Neural cell (in vitro differentiated cells): ENCODE data around the gene TRAF2. TPM values are rescaled to one million over a fixed set of nuclear protein-coding genes. Genes with fewer than 3 reads are reported as not detected.

Experiments
- H2AFZ ChIP-seq: fragments of 200-600, 300-800 bp; sonication (generic), shearing (Covaris generic); 2 replicates; pipeline ENCODE4 v1.6.0; 2014; ENCODE audit warnings: low read depth, mild to moderate bottlenecking, antibody characterized with exemption, low read length, moderate library complexity
- H3F3A ChIP-seq: fragments of 200-600 bp; shearing (Covaris generic); 2 replicates; pipeline ENCODE4 v1.6.1; 2016; ENCODE audit warnings: mild to moderate bottlenecking, moderate library complexity, mixed read lengths, antibody characterized with exemption, low read length; ENCODE audit not compliant: insufficient read depth, poor library complexity, severe bottlenecking
- H3K27ac ChIP-seq: fragments of 200-600, 300-800 bp; sonication (generic), shearing (Covaris generic); 2 replicates; pipeline ENCODE4 v1.5.1; 2014; ENCODE audit warnings: mild to moderate bottlenecking, low read length, moderate library complexity
- H3K27me3 ChIP-seq: fragments of 300-800, 200-600 bp; sonication (generic), shearing (Covaris generic); 2 replicates; pipeline ENCODE4 v1.6.0; 2014; ENCODE audit warnings: mild to moderate bottlenecking, low read depth, low read length, moderate library complexity; ENCODE audit not compliant: insufficient read depth
- H3K36me3 ChIP-seq: fragments of 300-800, 200-600 bp; sonication (generic), shearing (Covaris generic); 2 replicates; pipeline ENCODE4 v1.5.1; 2014; ENCODE audit warnings: mild to moderate bottlenecking, antibody characterized with exemption, low read length, moderate library complexity; ENCODE audit not compliant: insufficient read depth
- H3K4me2 ChIP-seq: fragments of 300-800, 200-600 bp; sonication (generic), shearing (Covaris generic); 2 replicates; pipeline ENCODE4 v1.6.0; 2014; ENCODE audit warnings: mild to moderate bottlenecking, low read length
- H3K4me3 ChIP-seq: fragments of 300-800, 200-600 bp; sonication (generic), shearing (Covaris generic); 2 replicates; pipeline ENCODE4 v1.5.1; 2014; ENCODE audit warnings: mild to moderate bottlenecking, low read length, moderate library complexity
- H3K79me2 ChIP-seq: fragments of 200-600 bp; shearing (Covaris generic); replicated peaks from 2 replicates; pipeline ENCODE4 v1.6.0; 2014; ENCODE audit warnings: mild to moderate bottlenecking, low read length, moderate library complexity; ENCODE audit not compliant: insufficient read depth
- H3K9ac ChIP-seq: fragments of 300-800, 200-600 bp; sonication (generic), shearing (Covaris generic); 2 replicates; pipeline ENCODE4 v1.6.1; 2016; ENCODE audit warnings: mild to moderate bottlenecking, low read length, mixed read lengths
- H3K9me2 ChIP-seq: fragments of 200-600 bp; shearing (Covaris generic); 2 replicates; pipeline ENCODE4 v1.6.1; 2016; ENCODE audit warnings: mild to moderate bottlenecking, low read length, mixed read lengths; ENCODE audit not compliant: insufficient read depth
- H3K9me3 ChIP-seq: fragments of 200-600, 300-800 bp; sonication (generic), shearing (Covaris generic); 2 replicates; pipeline ENCODE4 v1.6.1; 2016; ENCODE audit warnings: mild to moderate bottlenecking, mixed run types, low read length, moderate library complexity, mixed read lengths
- H4K20me1 ChIP-seq: fragments of 200-600 bp; shearing (Covaris generic); 2 replicates; pipeline ENCODE4 v1.6.1; 2016; ENCODE audit warnings: mild to moderate bottlenecking, mixed run types; ENCODE audit not compliant: insufficient read depth
- EP300 ChIP-seq: fragments of 450-650 bp; conservative IDR thresholded peaks from 2 replicates; pipeline ENCODE4 v1.6.1; 2014; ENCODE audit warnings: antibody characterized with exemption, mild to moderate bottlenecking, moderate library complexity; ENCODE audit not compliant: poor library complexity, severe bottlenecking
- EZH2 ChIP-seq: fragments of 200-600, 300-800 bp; shearing (Covaris generic), sonication (generic); IDR thresholded peaks from 2 replicates; pipeline ENCODE4 v1.6.1; 2014; ENCODE audit warnings: antibody characterized with exemption, low read length, borderline replicate concordance, mild to moderate bottlenecking; ENCODE audit not compliant: insufficient read depth, poor library complexity, severe bottlenecking
- MXI1 ChIP-seq: fragments of 450-650 bp; conservative IDR thresholded peaks from 2 replicates; pipeline ENCODE4 v1.6.1; 2014; ENCODE audit warnings: antibody characterized with exemption, mild to moderate bottlenecking; ENCODE audit not compliant: poor library complexity, severe bottlenecking
- POLR2AphosphoS5 ChIP-seq: IDR thresholded peaks from 2 replicates; pipeline ENCODE4 v1.6.1; 2012
- SMC3 ChIP-seq: fragments of 450-650 bp; conservative IDR thresholded peaks from 2 replicates; pipeline ENCODE4 v1.6.1; 2014; ENCODE audit warnings: antibody characterized with exemption, mild to moderate bottlenecking, moderate library complexity; ENCODE audit not compliant: poor library complexity
- TAF1 ChIP-seq: IDR thresholded peaks from 2 replicates; pipeline ENCODE4 v1.6.1; 2012; ENCODE audit warnings: low read depth
- polyA plus RNA-seq: library from polyadenylated mRNA; depleted of rRNA; stranded (reverse); fragments of >200 nt; gene quantifications from 2 replicates; pipeline ENCODE4 v1.2.3, GENCODE V29; 2014
- TF ChIP-seq, protein P1 (sequence below): fragments of 450-650 bp; IDR thresholded peaks from 2 replicates; pipeline ENCODE4 v1.5.1; 2014; ENCODE audit warnings: antibody characterized with exemption, mild to moderate bottlenecking, moderate library complexity; ENCODE audit not compliant: poor library complexity, severe bottlenecking
- TF ChIP-seq, protein P2 (sequence below): IDR thresholded peaks from 2 replicates; pipeline ENCODE4 v1.6.1; 2012; ENCODE audit warnings: borderline replicate concordance

TRAF2 gene
- polyA plus RNA-seq, 1 donor from 2014 or later, result 14.6 TPM

DNA sequence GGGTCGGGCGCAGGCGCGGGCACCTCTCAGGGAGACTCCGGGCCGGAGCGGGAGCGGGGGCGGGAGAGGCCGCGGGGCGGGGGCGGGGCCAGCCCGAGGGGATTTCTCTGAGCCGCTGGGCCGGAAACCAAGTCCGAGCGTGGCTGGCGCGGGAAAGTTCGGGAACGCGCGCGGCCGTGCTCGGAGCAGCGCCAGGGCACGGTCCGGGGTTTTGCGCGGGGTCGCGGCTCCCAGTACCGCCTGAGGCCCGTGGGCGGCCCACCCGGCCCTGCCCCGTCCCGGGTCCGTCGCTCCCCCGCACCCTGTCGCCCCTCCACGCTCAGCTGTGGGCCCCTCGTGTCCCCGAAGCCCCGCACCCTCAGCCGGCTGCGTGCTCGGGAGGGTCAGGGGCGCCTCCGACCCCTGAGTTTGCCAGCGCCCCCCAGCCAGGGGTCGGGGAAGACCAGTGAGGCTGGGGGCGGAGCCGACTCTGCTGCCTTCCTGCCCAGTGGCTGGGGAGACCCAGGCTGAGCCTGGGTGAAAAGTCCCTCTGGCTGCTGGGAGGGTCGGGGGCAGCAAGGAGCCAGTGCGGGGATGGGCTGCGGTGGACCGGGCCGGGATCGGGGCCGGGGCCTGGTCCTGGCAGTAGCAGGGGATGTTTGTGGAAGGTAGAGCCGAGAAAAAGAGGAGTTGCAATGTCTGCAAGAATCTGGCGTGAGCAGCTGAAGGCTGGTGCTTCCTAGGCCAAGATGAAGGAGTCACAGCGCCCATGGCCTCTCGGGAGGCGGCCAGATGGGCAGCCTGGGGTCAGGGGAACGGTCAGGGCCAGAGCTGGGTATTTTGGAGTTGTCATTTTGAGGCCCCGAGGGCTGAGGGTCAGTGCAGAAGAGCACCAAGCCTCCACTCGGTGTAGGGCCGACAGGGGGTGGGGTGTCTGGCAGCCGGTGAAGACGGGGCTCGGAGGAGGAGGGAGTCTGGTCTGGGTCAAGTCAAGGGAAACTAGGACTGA is 588 bp downstream of the TRAF2 start:
- H3K9ac ChIP-seq, result peak overlapping the region; percentile 69
- H3K9me2 ChIP-seq, result no peaks in the 10 kb centered on the region
- no peaks in the 10 kb centered on the region for H3K27me3 ChIP-seq
- H3K79me2 ChIP-seq, result peaks cover 7% of the 10 kb centered on the region
- no peaks in the 10 kb centered on the region for H3K9me3 ChIP-seq
- no peaks in the 10 kb centered on the region for H3K36me3 ChIP-seq
- peak overlapping the region; percentile 38 for H2AFZ ChIP-seq
- H3K27ac ChIP-seq, result peak overlapping the region; percentile 12
- peak overlapping the region; percentile 96 for H3K4me3 ChIP-seq
- no peaks in the 10 kb centered on the region for H4K20me1 ChIP-seq
- TF ChIP-seq MXI1 (peak; percentile 2), EZH2 (no peak), POLR2AphosphoS5 (no peak), SMC3 (no peak)
- peak overlapping the region; percentile 42 for H3K4me2 ChIP-seq
- H3F3A ChIP-seq, result no peaks in the 10 kb centered on the region

DNA sequence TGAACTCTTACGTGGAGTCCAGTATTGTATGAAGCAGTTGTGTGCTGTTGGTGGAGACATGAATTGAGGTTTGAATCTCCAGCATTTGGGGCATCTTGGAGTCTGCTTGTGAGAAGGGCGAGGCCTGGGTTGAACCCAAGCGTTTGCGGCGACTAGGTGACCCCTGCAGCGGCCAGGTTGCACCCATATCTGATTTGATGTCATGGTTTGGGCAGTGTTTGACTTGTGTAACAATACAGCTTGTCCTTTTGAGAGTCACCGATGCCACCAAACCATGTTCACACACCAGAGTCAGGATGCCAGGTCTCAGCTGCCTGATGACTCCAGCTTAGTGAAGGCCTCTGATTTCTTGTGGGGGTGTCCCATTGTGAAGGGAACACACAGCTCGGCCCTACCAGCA is 2.1 kb downstream of the TRAF2 start:
- Histone ChIP-seq H3K9ac (no peak overlapping the region), H3K27me3 (no peaks in the 10 kb centered on the region), H2AFZ (no peak overlapping the region), H4K20me1 (no peaks in the 10 kb centered on the region), H3K4me3 (no peak overlapping the region), H3K9me2 (no peaks in the 10 kb centered on the region), H3K27ac (no peak overlapping the region), H3K4me2 (no peak overlapping the region), H3K9me3 (no peaks in the 10 kb centered on the region), H3K79me2 (peaks cover 7% of the 10 kb centered on the region), H3F3A (no peaks in the 10 kb centered on the region), H3K36me3 (no peaks in the 10 kb centered on the region)
- TF ChIP-seq TAF1 (no peak), EP300 (no peak), MXI1 (no peak), POLR2AphosphoS5 (no peak), EZH2 (no peak)
- TF ChIP-seq, protein P1, sequence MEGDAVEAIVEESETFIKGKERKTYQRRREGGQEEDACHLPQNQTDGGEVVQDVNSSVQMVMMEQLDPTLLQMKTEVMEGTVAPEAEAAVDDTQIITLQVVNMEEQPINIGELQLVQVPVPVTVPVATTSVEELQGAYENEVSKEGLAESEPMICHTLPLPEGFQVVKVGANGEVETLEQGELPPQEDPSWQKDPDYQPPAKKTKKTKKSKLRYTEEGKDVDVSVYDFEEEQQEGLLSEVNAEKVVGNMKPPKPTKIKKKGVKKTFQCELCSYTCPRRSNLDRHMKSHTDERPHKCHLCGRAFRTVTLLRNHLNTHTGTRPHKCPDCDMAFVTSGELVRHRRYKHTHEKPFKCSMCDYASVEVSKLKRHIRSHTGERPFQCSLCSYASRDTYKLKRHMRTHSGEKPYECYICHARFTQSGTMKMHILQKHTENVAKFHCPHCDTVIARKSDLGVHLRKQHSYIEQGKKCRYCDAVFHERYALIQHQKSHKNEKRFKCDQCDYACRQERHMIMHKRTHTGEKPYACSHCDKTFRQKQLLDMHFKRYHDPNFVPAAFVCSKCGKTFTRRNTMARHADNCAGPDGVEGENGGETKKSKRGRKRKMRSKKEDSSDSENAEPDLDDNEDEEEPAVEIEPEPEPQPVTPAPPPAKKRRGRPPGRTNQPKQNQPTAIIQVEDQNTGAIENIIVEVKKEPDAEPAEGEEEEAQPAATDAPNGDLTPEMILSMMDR, result no peak
- TF ChIP-seq, protein P2, sequence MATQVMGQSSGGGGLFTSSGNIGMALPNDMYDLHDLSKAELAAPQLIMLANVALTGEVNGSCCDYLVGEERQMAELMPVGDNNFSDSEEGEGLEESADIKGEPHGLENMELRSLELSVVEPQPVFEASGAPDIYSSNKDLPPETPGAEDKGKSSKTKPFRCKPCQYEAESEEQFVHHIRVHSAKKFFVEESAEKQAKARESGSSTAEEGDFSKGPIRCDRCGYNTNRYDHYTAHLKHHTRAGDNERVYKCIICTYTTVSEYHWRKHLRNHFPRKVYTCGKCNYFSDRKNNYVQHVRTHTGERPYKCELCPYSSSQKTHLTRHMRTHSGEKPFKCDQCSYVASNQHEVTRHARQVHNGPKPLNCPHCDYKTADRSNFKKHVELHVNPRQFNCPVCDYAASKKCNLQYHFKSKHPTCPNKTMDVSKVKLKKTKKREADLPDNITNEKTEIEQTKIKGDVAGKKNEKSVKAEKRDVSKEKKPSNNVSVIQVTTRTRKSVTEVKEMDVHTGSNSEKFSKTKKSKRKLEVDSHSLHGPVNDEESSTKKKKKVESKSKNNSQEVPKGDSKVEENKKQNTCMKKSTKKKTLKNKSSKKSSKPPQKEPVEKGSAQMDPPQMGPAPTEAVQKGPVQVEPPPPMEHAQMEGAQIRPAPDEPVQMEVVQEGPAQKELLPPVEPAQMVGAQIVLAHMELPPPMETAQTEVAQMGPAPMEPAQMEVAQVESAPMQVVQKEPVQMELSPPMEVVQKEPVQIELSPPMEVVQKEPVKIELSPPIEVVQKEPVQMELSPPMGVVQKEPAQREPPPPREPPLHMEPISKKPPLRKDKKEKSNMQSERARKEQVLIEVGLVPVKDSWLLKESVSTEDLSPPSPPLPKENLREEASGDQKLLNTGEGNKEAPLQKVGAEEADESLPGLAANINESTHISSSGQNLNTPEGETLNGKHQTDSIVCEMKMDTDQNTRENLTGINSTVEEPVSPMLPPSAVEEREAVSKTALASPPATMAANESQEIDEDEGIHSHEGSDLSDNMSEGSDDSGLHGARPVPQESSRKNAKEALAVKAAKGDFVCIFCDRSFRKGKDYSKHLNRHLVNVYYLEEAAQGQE, result no peak
